ENCODE results near the gene TMPRSS3. TPM values are rescaled to one million over a fixed set of nuclear protein-coding genes. Genes with fewer than 3 reads are reported as not detected.

The TMPRSS3 gene
- total and polyA plus RNA-seq, 2 of the 13 experiments (the other 11 are each of a cell fraction or from before 2014, with no cell fraction given) = 2.8 to 16.9 TPM

- no peak for TF ChIP-seq GATAD1 (CRISPR knock-in tag; IDR thresholded peaks at IDR 0.05)
- TF ChIP-seq KDM1A (CRISPR knock-in tag; IDR thresholded peaks at IDR 0.05) = no peak
- peak; percentile 44; the same call in 1 of the 2 replicates for TF ChIP-seq SOX5 (CRISPR knock-in tag; IDR thresholded peaks at IDR 0.05; ENCODE audit: borderline replicate concordance)
- TF ChIP-seq NR2F1 (CRISPR knock-in tag; IDR thresholded peaks at IDR 0.05) = peak; percentile 63 to 73; a peak in 2 of 4 replicates
- no peak for TF ChIP-seq SAFB2 (CRISPR knock-in tag; IDR thresholded peaks at IDR 0.05; ENCODE audit: borderline replicate concordance, low read depth)
- 0 out of 2 replicates have a peak, but pooled peaks have one; percentile 26 for TF ChIP-seq RXRB (CRISPR knock-in tag; IDR thresholded peaks at IDR 0.05; ENCODE audit: borderline replicate concordance)
- TF ChIP-seq KIAA2018 (CRISPR knock-in tag; IDR thresholded peaks at IDR 0.05; ENCODE audit: borderline replicate concordance) = no peak
- TF ChIP-seq ZBTB20 (CRISPR knock-in tag; IDR thresholded peaks at IDR 0.05; ENCODE audit: borderline replicate concordance, low read depth) = no peak
- TF ChIP-seq ASH2L (IDR thresholded peaks at IDR 0.05; ENCODE audit: insufficient read length, low read depth, low read length) = peak; percentile 19
- no peak for TF ChIP-seq ATF7-NPFF (CRISPR knock-in tag; IDR thresholded peaks at IDR 0.05; ENCODE audit: low read depth)
- no peak for TF ChIP-seq ZNF317 (CRISPR knock-in tag; IDR thresholded peaks at IDR 0.05)
- peak in 1 of 2 experiments; percentile 39; a peak in 1 of 4 replicates for TF ChIP-seq EP300 (IDR thresholded peaks at IDR 0.05; ENCODE audit: low read depth in 2 of 2, low read length in 2 of 2)
- no peak for TF ChIP-seq EP300 (CRISPR knock-in tag; IDR thresholded peaks at IDR 0.05; ENCODE audit: borderline replicate concordance)
- no peak for TF ChIP-seq BATF2 (CRISPR knock-in tag; IDR thresholded peaks at IDR 0.05)
- no peak for TF ChIP-seq FOXA1 (IDR thresholded peaks at IDR 0.05)
- peak; percentile 75 for TF ChIP-seq FOXA1 (CRISPR knock-in tag; IDR thresholded peaks at IDR 0.05)
- peak; percentile 58; the same call in 1 of the 2 replicates for TF ChIP-seq HMG20A (CRISPR knock-in tag; IDR thresholded peaks at IDR 0.05; ENCODE audit: borderline replicate concordance)
- TF ChIP-seq NCOA2 (CRISPR knock-in tag; IDR thresholded peaks at IDR 0.05) = 0 out of 2 replicates have a peak, but pooled peaks have one; percentile 19
- TF ChIP-seq TBX2 (CRISPR knock-in tag; IDR thresholded peaks at IDR 0.05; ENCODE audit: borderline replicate concordance) = 0 out of 2 replicates have a peak, but pooled peaks have one; percentile 23
- TF ChIP-seq, protein P1, sequence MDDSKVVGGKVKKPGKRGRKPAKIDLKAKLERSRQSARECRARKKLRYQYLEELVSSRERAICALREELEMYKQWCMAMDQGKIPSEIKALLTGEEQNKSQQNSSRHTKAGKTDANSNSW (CRISPR knock-in tag; IDR thresholded peaks at IDR 0.05; ENCODE audit: borderline replicate concordance) = no peak
Measured at GRCh38 chr21:42366292-42367010, 29.4 kb downstream of the TMPRSS3 start, which contains the start of gene TFF1 (continued).

Data from HepG2 (cell line).